DOHH2 (cell line): ENCODE data around the gene AMIGO2.
A peak's percentile ranks its signal among the peaks of the same experiment; 100 is the strongest.

Experiments
- CTCF ChIP-seq: fragments of 200-600 bp; sonication (generic); IDR thresholded peaks from one replicate; pipeline ENCODE4 v1.5.1; 2014; ENCODE audit warnings: antibody characterized with exemption, mild to moderate bottlenecking, low read depth, low read length; ENCODE audit not compliant: poor library complexity, severe bottlenecking
- EZH2phosphoT487 ChIP-seq: fragments of 200-600 bp; sonication (generic); IDR thresholded peaks from 2 replicates; pipeline ENCODE4 v1.6.1; 2017; ENCODE audit warnings: borderline replicate concordance, mild to moderate bottlenecking, antibody characterized with exemption, low read length, moderate library complexity, mixed read lengths

- TF ChIP-seq CTCF = peak; percentile 68
- TF ChIP-seq EZH2phosphoT487 = no peak
Measured at GRCh38 chr12:47071241-47071852, 8.4 kb downstream of the AMIGO2 start.
